Measurements from ENCODE around the gene AHSP.

The AHSP gene

DNA sequence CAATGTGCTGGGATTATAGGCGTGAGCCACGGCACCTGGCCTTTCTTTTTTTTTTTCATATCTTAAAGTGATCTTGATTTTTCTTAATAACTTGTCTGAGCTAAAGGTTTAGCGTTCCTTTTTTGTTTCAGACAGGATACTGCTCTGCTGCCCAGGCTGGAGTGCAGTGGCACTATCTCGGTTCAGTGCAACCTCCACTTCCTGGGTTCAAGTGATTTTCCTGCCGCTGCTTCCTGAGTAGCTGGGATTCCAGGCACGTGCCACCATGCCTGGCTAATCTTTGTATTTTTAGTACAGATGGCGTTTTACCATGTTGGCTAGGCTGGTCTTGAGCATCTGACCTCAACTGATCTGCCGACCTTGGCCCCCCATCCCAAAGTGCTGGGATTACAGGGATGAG is 23.5 kb upstream of the AHSP start:
- Histone ChIP-seq H3K27me3 (replicated peaks; ENCODE audit: control insufficient read depth, insufficient read depth, low read length) (no peaks in the 10 kb centered on the region), H3K4me3 (replicated peaks; ENCODE audit: low read depth, low read length) (no peak overlapping the region), H3K36me3 (ENCODE audit: control insufficient read depth, insufficient read depth, low read length) (peaks cover 6% of the 10 kb centered on the region)
- no peak for DNase-seq (ENCODE audit: extremely low read depth, insufficient read length)
- TF ChIP-seq, protein P1, sequence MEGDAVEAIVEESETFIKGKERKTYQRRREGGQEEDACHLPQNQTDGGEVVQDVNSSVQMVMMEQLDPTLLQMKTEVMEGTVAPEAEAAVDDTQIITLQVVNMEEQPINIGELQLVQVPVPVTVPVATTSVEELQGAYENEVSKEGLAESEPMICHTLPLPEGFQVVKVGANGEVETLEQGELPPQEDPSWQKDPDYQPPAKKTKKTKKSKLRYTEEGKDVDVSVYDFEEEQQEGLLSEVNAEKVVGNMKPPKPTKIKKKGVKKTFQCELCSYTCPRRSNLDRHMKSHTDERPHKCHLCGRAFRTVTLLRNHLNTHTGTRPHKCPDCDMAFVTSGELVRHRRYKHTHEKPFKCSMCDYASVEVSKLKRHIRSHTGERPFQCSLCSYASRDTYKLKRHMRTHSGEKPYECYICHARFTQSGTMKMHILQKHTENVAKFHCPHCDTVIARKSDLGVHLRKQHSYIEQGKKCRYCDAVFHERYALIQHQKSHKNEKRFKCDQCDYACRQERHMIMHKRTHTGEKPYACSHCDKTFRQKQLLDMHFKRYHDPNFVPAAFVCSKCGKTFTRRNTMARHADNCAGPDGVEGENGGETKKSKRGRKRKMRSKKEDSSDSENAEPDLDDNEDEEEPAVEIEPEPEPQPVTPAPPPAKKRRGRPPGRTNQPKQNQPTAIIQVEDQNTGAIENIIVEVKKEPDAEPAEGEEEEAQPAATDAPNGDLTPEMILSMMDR (IDR thresholded peaks at IDR 0.05; ENCODE audit: insufficient read depth, low read length, poor library complexity, severe bottlenecking), result no peak

DNA sequence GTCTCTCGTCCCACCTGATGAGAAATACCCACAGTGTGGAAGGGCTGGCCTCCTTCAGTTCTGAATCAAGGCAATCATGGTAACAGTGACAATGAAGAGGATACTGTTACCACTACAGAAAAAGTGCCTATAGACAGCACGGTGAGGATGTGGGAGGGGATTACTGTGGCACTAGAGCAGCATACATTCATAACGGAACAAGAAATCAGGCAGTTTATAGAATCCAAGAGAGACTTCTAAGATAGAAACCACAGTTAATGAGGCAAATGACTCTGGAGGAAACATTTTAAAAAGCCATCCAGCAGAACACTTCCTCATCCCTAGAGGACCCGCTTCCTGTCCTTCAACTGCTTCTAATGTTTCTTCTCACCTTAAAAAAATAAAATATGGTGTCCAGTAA is 22.2 kb upstream of the AHSP start:
- TF ChIP-seq, protein P1 (IDR thresholded peaks at IDR 0.05; ENCODE audit: insufficient read depth, low read length, poor library complexity, severe bottlenecking), result no peak
- Histone ChIP-seq H3K27me3 (replicated peaks; ENCODE audit: control insufficient read depth, insufficient read depth, low read length) (no peaks in the 10 kb centered on the region), H3K36me3 (ENCODE audit: control insufficient read depth, insufficient read depth, low read length) (peaks cover 1% of the 10 kb centered on the region), H3K4me3 (replicated peaks; ENCODE audit: low read depth, low read length) (no peak overlapping the region)
- peak; percentile 53 for DNase-seq (ENCODE audit: extremely low read depth, insufficient read length)

DNA sequence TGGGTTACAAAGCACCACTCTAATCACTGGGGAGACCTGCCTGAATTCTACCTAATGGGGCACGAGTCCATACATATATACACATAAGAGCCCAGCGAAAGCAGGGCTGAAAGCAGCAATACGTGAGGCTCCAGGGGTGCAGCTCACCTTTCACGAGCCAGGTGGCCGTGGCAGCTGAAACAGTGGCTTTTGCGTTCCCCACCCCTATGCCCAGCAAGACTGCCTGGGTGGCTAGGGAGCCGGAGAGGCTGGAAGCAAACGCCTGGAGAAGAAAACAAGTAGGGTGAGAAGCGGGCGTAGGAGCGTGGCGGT is 20.1 kb upstream of the AHSP start:
- DNase-seq (ENCODE audit: extremely low read depth, insufficient read length), result no peak
- Histone ChIP-seq H3K27me3 (replicated peaks; ENCODE audit: control insufficient read depth, insufficient read depth, low read length) (no peaks in the 10 kb centered on the region), H3K36me3 (ENCODE audit: control insufficient read depth, insufficient read depth, low read length) (no peaks in the 10 kb centered on the region; the same call in 1 of the 2 replicates), H3K4me3 (replicated peaks; ENCODE audit: low read depth, low read length) (peak overlapping the region; percentile 95)
- TF ChIP-seq, protein P1 (IDR thresholded peaks at IDR 0.05; ENCODE audit: insufficient read depth, low read length, poor library complexity, severe bottlenecking), result no peak

DNA sequence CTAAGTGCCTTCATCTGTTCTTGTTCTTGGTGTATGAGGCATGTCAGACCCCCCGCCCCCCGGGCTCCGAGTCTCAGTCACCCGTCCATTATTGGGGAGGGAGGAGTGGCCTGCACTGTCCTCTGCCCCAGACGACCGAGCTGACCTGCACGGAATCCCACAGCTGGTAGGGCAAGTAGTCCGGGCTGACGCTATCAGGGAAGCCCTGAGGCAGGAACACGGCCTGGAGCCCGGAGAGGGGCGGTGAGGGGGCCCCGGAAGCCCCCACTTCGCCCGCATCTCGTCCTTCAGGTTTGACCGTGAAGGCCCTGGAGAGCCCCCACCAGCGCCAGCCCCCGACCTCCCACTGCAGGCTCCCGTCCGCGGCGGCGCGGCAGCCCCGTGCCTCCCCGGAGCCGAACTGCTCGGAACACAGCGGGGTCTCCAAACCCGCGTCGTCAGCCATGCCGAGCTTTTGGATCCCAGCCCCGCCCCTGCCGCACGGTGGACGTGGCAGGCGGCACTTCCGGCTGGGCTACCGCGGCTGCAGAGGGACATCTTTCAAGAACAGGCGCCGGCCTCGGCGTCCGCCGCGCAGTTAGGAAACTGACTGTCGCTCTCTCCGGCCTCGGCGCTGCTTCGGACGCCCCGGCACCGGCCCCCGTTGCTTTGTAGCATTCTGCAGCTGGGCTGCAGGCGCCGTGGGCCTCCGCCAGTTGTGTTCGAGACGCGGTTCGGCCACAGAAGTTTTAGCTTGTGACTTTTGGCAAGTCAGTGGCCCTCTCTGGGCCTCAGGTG is 19.6 kb upstream of the AHSP start, which contains the start of gene RUSF1:
Gene RUSF1 (minus strand): TSS at position 463 of the 777 bp plus-strand sequence. CDS start 18 bp downstream, at position 445.
- Histone ChIP-seq H3K27me3 (replicated peaks; ENCODE audit: control insufficient read depth, insufficient read depth, low read length) (no peaks in the 10 kb centered on the region), H3K36me3 (ENCODE audit: control insufficient read depth, insufficient read depth, low read length) (no peaks in the 10 kb centered on the region; the same call in 1 of the 2 replicates), H3K4me3 (replicated peaks; ENCODE audit: low read depth, low read length) (peak within 1 kb of the TSS; percentile 95)
- TF ChIP-seq, protein P1 (IDR thresholded peaks at IDR 0.05; ENCODE audit: insufficient read depth, low read length, poor library complexity, severe bottlenecking), result no peak
- DNase-seq (ENCODE audit: extremely low read depth, insufficient read length), result peak; percentile 90

DNA sequence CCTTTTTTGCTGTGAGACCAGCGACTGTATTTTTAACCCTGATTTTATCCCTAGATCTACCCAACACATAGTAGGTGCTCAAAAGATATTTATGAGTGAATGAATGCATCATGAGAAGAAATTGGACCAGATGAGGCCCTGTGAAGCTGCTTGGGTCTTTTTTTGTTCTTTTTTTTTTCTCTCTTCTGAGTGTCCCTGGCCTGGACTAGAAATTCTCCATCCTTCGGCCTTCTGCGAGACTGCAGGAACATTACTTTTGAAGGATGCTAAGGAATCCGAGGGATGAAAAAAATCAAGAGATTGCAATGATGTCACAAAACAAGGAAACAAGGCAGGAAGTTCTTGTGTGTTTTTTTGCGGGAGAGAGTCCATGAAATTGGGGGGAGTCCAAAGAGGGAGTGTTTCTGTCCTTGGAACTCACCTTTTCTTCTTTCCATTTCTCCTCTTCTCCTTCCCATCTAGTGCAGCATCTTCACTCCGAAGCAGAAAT is 18.9 kb upstream of the AHSP start:
- peak overlapping the region; percentile 95 for H3K4me3 ChIP-seq (replicated peaks; ENCODE audit: low read depth, low read length)
- no peak for DNase-seq (ENCODE audit: extremely low read depth, insufficient read length)
- H3K27me3 ChIP-seq (replicated peaks; ENCODE audit: control insufficient read depth, insufficient read depth, low read length), result no peaks in the 10 kb centered on the region
- no peaks in the 10 kb centered on the region; the same call in 1 of the 2 replicates for H3K36me3 ChIP-seq (ENCODE audit: control insufficient read depth, insufficient read depth, low read length)
- TF ChIP-seq, protein P1 (IDR thresholded peaks at IDR 0.05; ENCODE audit: insufficient read depth, low read length, poor library complexity, severe bottlenecking), result no peak

Data from GM06990 (cell line).